ENCODE data around the gene MEN1. TPM values are rescaled to one million over a fixed set of nuclear protein-coding genes. Genes with fewer than 3 reads are reported as not detected.

Gene MEN1
- total and polyA plus RNA-seq, 2 of the 13 experiments (the other 11 are each of a cell fraction or from before 2014, with no cell fraction given): 20.5 to 27.3 TPM

DNA sequence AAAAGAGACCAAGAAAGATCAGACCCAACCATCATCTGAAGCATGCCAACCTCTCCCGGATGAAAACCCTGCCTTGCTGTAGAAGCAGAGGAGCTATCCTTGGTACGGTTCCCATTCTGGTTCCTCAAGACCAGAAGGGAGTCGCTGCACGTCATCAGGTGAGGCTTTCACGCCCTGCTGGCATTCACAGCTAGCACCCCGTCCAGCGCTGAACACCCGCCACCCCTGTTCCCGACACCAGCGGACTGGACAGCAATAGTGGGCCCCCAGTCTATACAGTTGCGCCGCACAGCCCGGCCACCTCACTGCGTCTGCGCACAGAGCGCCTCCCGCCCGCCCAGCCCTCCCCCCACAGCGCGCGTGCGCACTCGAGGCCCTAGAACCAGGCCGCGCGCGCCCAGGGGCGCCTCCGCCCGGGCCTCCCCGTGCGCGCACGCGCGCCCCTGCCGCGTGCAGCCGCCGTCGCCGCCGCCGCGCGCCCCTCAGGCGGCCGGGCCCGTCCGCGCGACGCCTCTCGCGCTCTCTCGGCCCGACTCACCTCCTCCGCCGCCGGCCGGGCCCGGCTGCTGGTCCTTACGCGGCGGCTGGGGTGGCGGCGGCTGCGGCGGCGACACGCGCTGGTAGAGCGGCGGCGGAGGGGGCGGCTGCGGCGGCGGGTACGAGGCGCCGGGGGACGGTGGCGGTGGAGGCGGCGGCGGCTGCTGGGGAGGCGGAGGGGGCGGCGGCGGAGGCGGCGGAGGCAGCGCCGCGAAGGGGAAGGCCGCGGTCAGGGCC, 32.7 kb downstream of the MEN1 start (continued):
- TF ChIP-seq, protein P1, sequence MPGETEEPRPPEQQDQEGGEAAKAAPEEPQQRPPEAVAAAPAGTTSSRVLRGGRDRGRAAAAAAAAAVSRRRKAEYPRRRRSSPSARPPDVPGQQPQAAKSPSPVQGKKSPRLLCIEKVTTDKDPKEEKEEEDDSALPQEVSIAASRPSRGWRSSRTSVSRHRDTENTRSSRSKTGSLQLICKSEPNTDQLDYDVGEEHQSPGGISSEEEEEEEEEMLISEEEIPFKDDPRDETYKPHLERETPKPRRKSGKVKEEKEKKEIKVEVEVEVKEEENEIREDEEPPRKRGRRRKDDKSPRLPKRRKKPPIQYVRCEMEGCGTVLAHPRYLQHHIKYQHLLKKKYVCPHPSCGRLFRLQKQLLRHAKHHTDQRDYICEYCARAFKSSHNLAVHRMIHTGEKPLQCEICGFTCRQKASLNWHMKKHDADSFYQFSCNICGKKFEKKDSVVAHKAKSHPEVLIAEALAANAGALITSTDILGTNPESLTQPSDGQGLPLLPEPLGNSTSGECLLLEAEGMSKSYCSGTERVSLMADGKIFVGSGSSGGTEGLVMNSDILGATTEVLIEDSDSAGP (CRISPR knock-in tag; IDR thresholded peaks at IDR 0.05; ENCODE audit: borderline replicate concordance): no peak
- TF ChIP-seq NR1H2 (CRISPR knock-in tag; IDR thresholded peaks at IDR 0.05; ENCODE audit: borderline replicate concordance, low read depth) (no peak), ZNF547 (CRISPR knock-in tag; IDR thresholded peaks at IDR 0.05) (no peak), MIER3 (CRISPR knock-in tag; IDR thresholded peaks at IDR 0.05; ENCODE audit: borderline replicate concordance) (no peak), CHD4 (IDR thresholded peaks at IDR 0.05; ENCODE audit: borderline replicate concordance, low read length) (no peak), ZNF782 (CRISPR knock-in tag; IDR thresholded peaks at IDR 0.05; ENCODE audit: borderline replicate concordance) (no peak), IRX3 (CRISPR knock-in tag; IDR thresholded peaks at IDR 0.05; ENCODE audit: borderline replicate concordance, low read depth) (no peak), ZNF777 (CRISPR knock-in tag; IDR thresholded peaks at IDR 0.05) (no peak), SMC3 (IDR thresholded peaks at IDR 0.05; ENCODE audit: low read length) (no peak), JUNB (CRISPR knock-in tag; IDR thresholded peaks at IDR 0.05; ENCODE audit: borderline replicate concordance) (no peak), ZNF749 (CRISPR knock-in tag; IDR thresholded peaks at IDR 0.05; ENCODE audit: borderline replicate concordance) (no peak), PTBP1 (IDR thresholded peaks at IDR 0.05; ENCODE audit: low read depth, low read length, poor library complexity, severe bottlenecking) (no peak), MZF1 (CRISPR knock-in tag; IDR thresholded peaks at IDR 0.05; ENCODE audit: borderline replicate concordance) (no peak), DNMT3B (CRISPR knock-in tag; conservative IDR thresholded peaks at IDR 0.05) (0 out of 2 replicates have a peak, but pooled peaks have one; percentile 33), MXI1 (IDR thresholded peaks at IDR 0.05; ENCODE audit: borderline replicate concordance, low read depth, low read length) (0 out of 3 replicates have a peak, but pooled peaks have one; percentile 14), FOXC1 (CRISPR knock-in tag; IDR thresholded peaks at IDR 0.05; ENCODE audit: borderline replicate concordance) (no peak), NRL (CRISPR knock-in tag; IDR thresholded peaks at IDR 0.05; ENCODE audit: borderline replicate concordance) (peak; percentile 54; the same call in 1 of the 2 replicates)
- TF ChIP-seq, protein P2, sequence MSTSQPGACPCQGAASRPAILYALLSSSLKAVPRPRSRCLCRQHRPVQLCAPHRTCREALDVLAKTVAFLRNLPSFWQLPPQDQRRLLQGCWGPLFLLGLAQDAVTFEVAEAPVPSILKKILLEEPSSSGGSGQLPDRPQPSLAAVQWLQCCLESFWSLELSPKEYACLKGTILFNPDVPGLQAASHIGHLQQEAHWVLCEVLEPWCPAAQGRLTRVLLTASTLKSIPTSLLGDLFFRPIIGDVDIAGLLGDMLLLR (CRISPR knock-in tag; IDR thresholded peaks at IDR 0.05): no peak
- TF ChIP-seq, protein P3, sequence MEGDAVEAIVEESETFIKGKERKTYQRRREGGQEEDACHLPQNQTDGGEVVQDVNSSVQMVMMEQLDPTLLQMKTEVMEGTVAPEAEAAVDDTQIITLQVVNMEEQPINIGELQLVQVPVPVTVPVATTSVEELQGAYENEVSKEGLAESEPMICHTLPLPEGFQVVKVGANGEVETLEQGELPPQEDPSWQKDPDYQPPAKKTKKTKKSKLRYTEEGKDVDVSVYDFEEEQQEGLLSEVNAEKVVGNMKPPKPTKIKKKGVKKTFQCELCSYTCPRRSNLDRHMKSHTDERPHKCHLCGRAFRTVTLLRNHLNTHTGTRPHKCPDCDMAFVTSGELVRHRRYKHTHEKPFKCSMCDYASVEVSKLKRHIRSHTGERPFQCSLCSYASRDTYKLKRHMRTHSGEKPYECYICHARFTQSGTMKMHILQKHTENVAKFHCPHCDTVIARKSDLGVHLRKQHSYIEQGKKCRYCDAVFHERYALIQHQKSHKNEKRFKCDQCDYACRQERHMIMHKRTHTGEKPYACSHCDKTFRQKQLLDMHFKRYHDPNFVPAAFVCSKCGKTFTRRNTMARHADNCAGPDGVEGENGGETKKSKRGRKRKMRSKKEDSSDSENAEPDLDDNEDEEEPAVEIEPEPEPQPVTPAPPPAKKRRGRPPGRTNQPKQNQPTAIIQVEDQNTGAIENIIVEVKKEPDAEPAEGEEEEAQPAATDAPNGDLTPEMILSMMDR (CRISPR knock-in tag; IDR thresholded peaks at IDR 0.05): 0 out of 2 replicates have a peak, but pooled peaks have one; percentile 4
- TF ChIP-seq, protein P4, sequence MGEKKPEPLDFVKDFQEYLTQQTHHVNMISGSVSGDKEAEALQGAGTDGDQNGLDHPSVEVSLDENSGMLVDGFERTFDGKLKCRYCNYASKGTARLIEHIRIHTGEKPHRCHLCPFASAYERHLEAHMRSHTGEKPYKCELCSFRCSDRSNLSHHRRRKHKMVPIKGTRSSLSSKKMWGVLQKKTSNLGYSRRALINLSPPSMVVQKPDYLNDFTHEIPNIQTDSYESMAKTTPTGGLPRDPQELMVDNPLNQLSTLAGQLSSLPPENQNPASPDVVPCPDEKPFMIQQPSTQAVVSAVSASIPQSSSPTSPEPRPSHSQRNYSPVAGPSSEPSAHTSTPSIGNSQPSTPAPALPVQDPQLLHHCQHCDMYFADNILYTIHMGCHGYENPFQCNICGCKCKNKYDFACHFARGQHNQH (CRISPR knock-in tag; IDR thresholded peaks at IDR 0.05): 0 out of 2 replicates have a peak, but pooled peaks have one; percentile 22

Data from HepG2 (cell line).